Measurements from ENCODE around the gene KRTAP27-1.

KRTAP27-1 gene

GRCh38 chr21:30337276-30337744 is at the start of gene KRTAP27-1:
TSS of gene KRTAP27-1 (minus strand) at chr21:30337694. CDS start at chr21:30337668, 26 bp downstream.
- DNase-seq = no peak

- no peak for DNase-seq
Measured at GRCh38 chr21:30382201-30382600, 44.7 kb upstream of the KRTAP27-1 start.

- DNase-seq = no peak
Measured at GRCh38 chr21:30372139-30372770, 34.8 kb upstream of the KRTAP27-1 start, which contains the start of gene KRTAP13-2. TSS of gene KRTAP13-2 (minus strand) at chr21:30372271. CDS start at chr21:30372213, 58 bp downstream.

GRCh38 chr21:30355906-30356305 is 18.4 kb upstream of the KRTAP27-1 start:
- no peak for DNase-seq

GRCh38 chr21:30354308-30355005 is 17.0 kb upstream of the KRTAP27-1 start:
- DNase-seq = no peak

GRCh38 chr21:30351534-30351933 is 14.0 kb upstream of the KRTAP27-1 start:
- DNase-seq = no peak

GRCh38 chr21:30349572-30349971 is 12.1 kb upstream of the KRTAP27-1 start:
- no peak for DNase-seq

GRCh38 chr21:30348506-30348905 is 11.0 kb upstream of the KRTAP27-1 start, which contains the start of gene KRTAP23-1:
TSS of gene KRTAP23-1 (minus strand) at chr21:30348606. CDS start at chr21:30348606, 0 bp downstream.
- DNase-seq = no peak

GRCh38 chr21:30345014-30345413 is 7.5 kb upstream of the KRTAP27-1 start:
- no peak for DNase-seq

GRCh38 chr21:30340714-30341573 is 3.5 kb upstream of the KRTAP27-1 start:
- DNase-seq = peak; percentile 37

- DNase-seq = no peak
Measured at GRCh38 chr21:30338717-30339116, 1.2 kb upstream of the KRTAP27-1 start.

- no peak for DNase-seq
Measured at GRCh38 chr21:30337772-30338171, 278 bp upstream of the KRTAP27-1 start.

- no peak for DNase-seq
Measured at GRCh38 chr21:30336596-30336995, 898 bp downstream of the KRTAP27-1 start.

- no peak for DNase-seq
Measured at GRCh38 chr21:30333736-30334135, 3.8 kb downstream of the KRTAP27-1 start.

GRCh38 chr21:30332681-30333080 is 4.8 kb downstream of the KRTAP27-1 start:
- DNase-seq = no peak

- DNase-seq = no peak
Measured at GRCh38 chr21:30329203-30329875, 8.2 kb downstream of the KRTAP27-1 start.

- DNase-seq = no peak
Measured at GRCh38 chr21:30326390-30326789, 11.1 kb downstream of the KRTAP27-1 start.

GRCh38 chr21:30320215-30320614 is 17.3 kb downstream of the KRTAP27-1 start, which contains the start of gene KRTAP26-1:
TSS of gene KRTAP26-1 (minus strand) at chr21:30320315. CDS start at chr21:30320035, 280 bp downstream.
- no peak for DNase-seq

GRCh38 chr21:30315701-30316100 is 21.8 kb downstream of the KRTAP27-1 start:
- DNase-seq = no peak

GRCh38 chr21:30306884-30307283 is 30.6 kb downstream of the KRTAP27-1 start:
- no peak for DNase-seq

GRCh38 chr21:30305136-30305535 is 32.4 kb downstream of the KRTAP27-1 start:
- DNase-seq = no peak

- DNase-seq = no peak
Measured at GRCh38 chr21:30289215-30289614, 48.3 kb downstream of the KRTAP27-1 start, which contains the start of gene KRTAP25-1. TSS of gene KRTAP25-1 (minus strand) at chr21:30289514. CDS start at chr21:30289490, 24 bp downstream.
